Naive thymus-derived CD8-positive, alpha-beta T cell (primary cell): ENCODE results near the gene TREML1. TPM values are rescaled to one million over a fixed set of nuclear protein-coding genes. Genes with fewer than 3 reads are reported as not detected.
A peak's percentile ranks its signal among the peaks of the same experiment; 100 is the strongest.

Experiments
- ATAC-seq, 2 donors: fragments of 150-1000 bp; cut with Tn5 transposase in 1 of 2; sonication (Bioruptor Pico), chemical (Tn5 transposase) in 1 of 2; 1 replicate in 1 of 2; 2 replicates in 1 of 2; pipeline ENCODE4 v1.10.0; 2021; ENCODE audit warnings: mild to moderate bottlenecking in 2 of 2, moderate library complexity in 2 of 2
- POLR2A ChIA-PET: fragments of 350-600 bp; sonication (Branson Sonifier 250); formaldehyde crosslinking; loops from one replicate; lab custom pipeline; 2021; ENCODE audit warnings: antibody characterized with exemption; lab: Charles Lee
- DNase-seq, 10 donors: peaks; one replicate each; pipeline versions ENCODE4 v3.0.0 to v3.0.0-alpha.2; 2020 to 2022
- H3K27ac Mint-ChIP-seq, 10 donors: one replicate each; pipeline ENCODE4 v1.8.0; 2020 to 2022; ENCODE audit warnings: mild to moderate bottlenecking in 10 of 10, mixed read lengths in 10 of 10, moderate library complexity in 4 of 10, inconsistent platforms in 1 of 10
- H3K27me3 Mint-ChIP-seq, 5 donors: one replicate each; pipeline ENCODE4 v1.8.0; 2021 to 2022; ENCODE audit warnings: mixed read lengths in 5 of 5
- H3K36me3 Mint-ChIP-seq, 3 donors: one replicate each; pipeline ENCODE4 v1.8.0; 2020 to 2022; ENCODE audit warnings: mixed read lengths in 3 of 3, mild to moderate bottlenecking in 2 of 3, inconsistent platforms in 1 of 3
- H3K4me1 Mint-ChIP-seq, 4 donors: one replicate each; pipeline ENCODE4 v1.8.0; 2021 to 2022; ENCODE audit warnings: mixed read lengths in 4 of 4
- H3K4me3 Mint-ChIP-seq, 10 donors: one replicate each; pipeline ENCODE4 v1.8.0; 2020 to 2022; ENCODE audit warnings: mild to moderate bottlenecking in 10 of 10, mixed read lengths in 10 of 10, moderate library complexity in 6 of 10, inconsistent platforms in 1 of 10
- H3K9me3 Mint-ChIP-seq, 9 donors: one replicate each; pipeline ENCODE4 v1.8.0; 2020 to 2022; ENCODE audit warnings: mixed read lengths in 9 of 9, mild to moderate bottlenecking in 3 of 9, inconsistent platforms in 1 of 9, moderate library complexity in 1 of 9
- polyA plus RNA-seq, 3 donors: library from polyadenylated mRNA; unstranded; fragments of 300-500 nt; fragmentation: Illumina TruSeq; gene quantifications; one replicate each; pipeline ENCODE4 v1.2.3, GENCODE V29; 2021
- total RNA-seq, 8 experiments: library from RNA in 2 of 8; stranded (reverse) in 2 of 8; gene quantifications; one replicate each; pipeline ENCODE4 v1.2.3 and lab custom pipeline; 2021 to 2026

The TREML1 gene
- total RNA-seq (not detected), polyA plus RNA-seq (not detected), total RNA-seq (lab: John Stamatoyannopoulos, UW) (0 to 0.17 (median 0) reads per million in 6 experiments)

GRCh38 chr6:41153992-41154625 is at the start of gene TREML1:
TSS of gene TREML1 (minus strand) at chr6:41154347. CDS start at chr6:41154288, 59 bp downstream.
- peak within 1 kb of the TSS in 1 of 10 donors; percentile 86 for H3K27ac Mint-ChIP-seq
- peaks cover 0 to 5% (median 4%) of the 10 kb centered on the region in 3 donors for H3K36me3 Mint-ChIP-seq
- peaks cover 0 to 8% (median 7%) of the 10 kb centered on the region in 4 donors for H3K4me1 Mint-ChIP-seq
- no peak within 1 kb of the TSS for H3K4me3 Mint-ChIP-seq
- H3K27me3 Mint-ChIP-seq = peaks cover 0 to 4% (median 0%) of the 10 kb centered on the region in 5 donors
- no peaks in the 10 kb centered on the region for H3K9me3 Mint-ChIP-seq
- DNase-seq (no peak), ATAC-seq (no peak)
- POLR2A ChIA-PET = no interaction called here

GRCh38 chr6:41201764-41202173 is 47.6 kb upstream of the TREML1 start:
- peaks cover 37 to 78% (median 70%) of the 10 kb centered on the region in 4 donors for H3K4me1 Mint-ChIP-seq
- POLR2A ChIA-PET = no interaction called here
- H3K9me3 Mint-ChIP-seq = no peaks in the 10 kb centered on the region
- H3K27ac Mint-ChIP-seq = peak overlapping the region; percentile 96 to 99 (median 98)
- H3K27me3 Mint-ChIP-seq = no peaks in the 10 kb centered on the region
- no peak for ATAC-seq
- H3K4me3 Mint-ChIP-seq = peak overlapping the region; percentile 56 to 92 (median 75)
- no peaks in the 10 kb centered on the region for H3K36me3 Mint-ChIP-seq
- DNase-seq = peak in 2 of 10 donors; percentile 7 to 19

GRCh38 chr6:41200901-41201763 is 47.0 kb upstream of the TREML1 start, which contains the start of gene TREML2:
TSS of gene TREML2 (minus strand) at chr6:41201149. CDS start at chr6:41201008, 141 bp downstream.
- POLR2A ChIA-PET = interaction anchor here (0.9 to 1.5 kb wide), 4 partner anchors 9 to 134 kb away, joined by 3 to 7 read pairs (median 4); partner anchors contain the start of genes NCR2, NFYA and OARD1
- DNase-seq (peak in 4 of 10 donors; percentile 14 to 42 (median 26)), ATAC-seq (peak; percentile 31 to 41)
- no peaks in the 10 kb centered on the region for H3K27me3 Mint-ChIP-seq
- peak within 1 kb of the TSS; percentile 96 to 99 (median 98) for H3K27ac Mint-ChIP-seq
- no peaks in the 10 kb centered on the region for H3K9me3 Mint-ChIP-seq
- H3K4me3 Mint-ChIP-seq = peak within 1 kb of the TSS; percentile 56 to 92 (median 75)
- no peaks in the 10 kb centered on the region for H3K36me3 Mint-ChIP-seq
- H3K4me1 Mint-ChIP-seq = peaks cover 40 to 84% (median 75%) of the 10 kb centered on the region in 4 donors

- DNase-seq (peak; percentile 14 to 90 (median 78)), ATAC-seq (peak; percentile 63 to 82)
- Mint-ChIP-seq H3K4me1 (peaks cover 40 to 92% (median 80%) of the 10 kb centered on the region in 4 donors), H3K4me3 (peak overlapping the region; percentile 56 to 92 (median 75)), H3K27me3 (no peaks in the 10 kb centered on the region), H3K9me3 (no peaks in the 10 kb centered on the region), H3K36me3 (no peaks in the 10 kb centered on the region), H3K27ac (peak overlapping the region; percentile 96 to 99 (median 98))
- POLR2A ChIA-PET = interaction anchor here (0.9 to 1.6 kb wide), 5 partner anchors 8 to 134 kb away, joined by 3 to 7 read pairs (median 4); partner anchors contain the start of genes NCR2, NFYA and OARD1
Observed at GRCh38 chr6:41200296-41200900, 46.3 kb upstream of the TREML1 start.

GRCh38 chr6:41199552-41200246 is 45.6 kb upstream of the TREML1 start:
- ATAC-seq = peak; percentile 47 to 52
- Mint-ChIP-seq H3K9me3 (no peaks in the 10 kb centered on the region), H3K27ac (peak overlapping the region; percentile 96 to 99 (median 98)), H3K4me3 (peak overlapping the region; percentile 56 to 92 (median 75)), H3K36me3 (peaks cover 0 to 2% (median 0%) of the 10 kb centered on the region in 3 donors), H3K4me1 (peaks cover 40 to 97% (median 86%) of the 10 kb centered on the region in 4 donors), H3K27me3 (no peaks in the 10 kb centered on the region)
- peak in 1 of 10 donors; percentile 11 for DNase-seq
- POLR2A ChIA-PET = interaction anchor here (1.0 to 1.6 kb wide), 3 partner anchors 9 to 135 kb away, joined by 4 to 5 read pairs (median 4); partner anchors contain the start of genes NCR2, NFYA and OARD1

- peaks cover 45 to 96% (median 90%) of the 10 kb centered on the region in 4 donors for H3K4me1 Mint-ChIP-seq
- H3K27ac Mint-ChIP-seq = peak overlapping the region in 9 of 10 donors; percentile 31 to 99 (median 97)
- POLR2A ChIA-PET = interaction anchor here (0.6 to 1.5 kb wide), 2 partner anchors 22 to 111 kb away, joined by 3 read pairs; no protein-coding TSS in a partner anchor
- H3K36me3 Mint-ChIP-seq = peaks cover 0 to 6% (median 0%) of the 10 kb centered on the region in 3 donors
- ATAC-seq = no peak
- no peaks in the 10 kb centered on the region for H3K27me3 Mint-ChIP-seq
- no peak for DNase-seq
- no peaks in the 10 kb centered on the region for H3K9me3 Mint-ChIP-seq
- H3K4me3 Mint-ChIP-seq = no peak overlapping the region
Observed at GRCh38 chr6:41197234-41197633, 43.1 kb upstream of the TREML1 start.

- Mint-ChIP-seq H3K27ac (peak overlapping the region in 9 of 10 donors; percentile 20 to 99 (median 66)), H3K9me3 (peaks cover 0 to 9% (median 2%) of the 10 kb centered on the region in 9 donors), H3K27me3 (no peaks in the 10 kb centered on the region), H3K36me3 (peaks cover 5 to 9% (median 6%) of the 10 kb centered on the region in 3 donors), H3K4me3 (no peak overlapping the region), H3K4me1 (peaks cover 29 to 80% (median 68%) of the 10 kb centered on the region in 4 donors)
- ATAC-seq = no peak
- POLR2A ChIA-PET = no interaction called here
- DNase-seq = no peak
Observed at GRCh38 chr6:41194386-41194785, 40.2 kb upstream of the TREML1 start.

GRCh38 chr6:41193884-41194283 is 39.7 kb upstream of the TREML1 start:
- H3K27ac Mint-ChIP-seq = peak overlapping the region in 7 of 10 donors; percentile 8 to 88 (median 79)
- peaks cover 5 to 10% (median 6%) of the 10 kb centered on the region in 3 donors for H3K36me3 Mint-ChIP-seq
- H3K27me3 Mint-ChIP-seq = no peaks in the 10 kb centered on the region
- H3K4me1 Mint-ChIP-seq = peaks cover 27 to 80% (median 64%) of the 10 kb centered on the region in 4 donors
- peaks cover 0 to 11% (median 3%) of the 10 kb centered on the region in 9 donors for H3K9me3 Mint-ChIP-seq
- ATAC-seq = no peak
- H3K4me3 Mint-ChIP-seq = no peak overlapping the region
- POLR2A ChIA-PET = no interaction called here
- no peak for DNase-seq

GRCh38 chr6:41193171-41193734 is 39.1 kb upstream of the TREML1 start:
- POLR2A ChIA-PET = no interaction called here
- H3K4me3 Mint-ChIP-seq = no peak overlapping the region
- peak overlapping the region; percentile 11 to 90 (median 72) for H3K27ac Mint-ChIP-seq
- H3K36me3 Mint-ChIP-seq = peaks cover 5 to 10% (median 6%) of the 10 kb centered on the region in 3 donors
- H3K4me1 Mint-ChIP-seq = peaks cover 26 to 80% (median 64%) of the 10 kb centered on the region in 4 donors
- ATAC-seq (peak in 1 of 2 donors; percentile 53), DNase-seq (no peak)
- H3K27me3 Mint-ChIP-seq = no peaks in the 10 kb centered on the region
- peaks cover 0 to 11% (median 3%) of the 10 kb centered on the region in 9 donors for H3K9me3 Mint-ChIP-seq

- Mint-ChIP-seq H3K36me3 (peaks cover 5 to 10% (median 6%) of the 10 kb centered on the region in 3 donors), H3K4me1 (peaks cover 23 to 79% (median 59%) of the 10 kb centered on the region in 4 donors), H3K9me3 (peaks cover 0 to 11% (median 3%) of the 10 kb centered on the region in 9 donors), H3K27ac (peak overlapping the region in 4 of 10 donors; percentile 4 to 79 (median 18)), H3K4me3 (no peak overlapping the region), H3K27me3 (no peaks in the 10 kb centered on the region)
- DNase-seq (peak in 2 of 10 donors; percentile 27 to 28), ATAC-seq (peak; percentile 40 to 52)
- POLR2A ChIA-PET = no interaction called here
Observed at GRCh38 chr6:41191569-41191968, 37.4 kb upstream of the TREML1 start.

GRCh38 chr6:41190791-41191190 is 36.6 kb upstream of the TREML1 start:
- DNase-seq = no peak
- Mint-ChIP-seq H3K27ac (no peak overlapping the region), H3K36me3 (peaks cover 5 to 10% (median 6%) of the 10 kb centered on the region in 3 donors), H3K9me3 (peaks cover 0 to 11% (median 3%) of the 10 kb centered on the region in 9 donors), H3K4me1 (peaks cover 25 to 79% (median 61%) of the 10 kb centered on the region in 4 donors), H3K27me3 (no peaks in the 10 kb centered on the region), H3K4me3 (no peak overlapping the region)
- POLR2A ChIA-PET = no interaction called here
- ATAC-seq = no peak
